DND-41 (cell line): ENCODE data around the gene NUP42.

Experiments used
- CTCF ChIP-seq: IDR thresholded peaks from 2 replicates; pipeline ENCODE4 v1.5.1; 2012; ENCODE audit warnings: borderline replicate concordance, low read length, moderate library complexity, mild to moderate bottlenecking; ENCODE audit not compliant: poor library complexity, severe bottlenecking; ENCODE audit errors: extremely low read depth
- EZH2 ChIP-seq: IDR thresholded peaks from 3 replicates; pipeline ENCODE4 v1.6.1; 2012; ENCODE audit warnings: borderline replicate concordance, low read depth, mild to moderate bottlenecking, moderate library complexity, low read length, inconsistent platforms; ENCODE audit not compliant: severe bottlenecking

GRCh38 chr7:23226844-23227450, 45.1 kb downstream of the NUP42 start:
- TF ChIP-seq EZH2 (no peak), CTCF (no peak)
